MCF 10A (cell line): ENCODE results near the gene CYBC1. TPM values are rescaled to one million over a fixed set of nuclear protein-coding genes. Genes with fewer than 3 reads are reported as not detected.
A peak's percentile ranks its signal among the peaks of the same experiment; 100 is the strongest.

Experiments used
- BruUV-seq: library from RNA; stranded (reverse); fragments of 400-500 nt; replicated peaks from 2 replicates; lab custom pipeline; 2021; lab: Mats Ljungman, UMichigan
- CTCF ChIA-PET: fragments of 300-600 bp; sonication (Branson Sonifier 250); formaldehyde crosslinking; extraction: SDS; loops from one replicate; lab custom pipeline; 2021; ENCODE audit warnings: antibody characterized with exemption, inconsistent platforms; lab: Yijun Ruan, JAX
- POLR2A ChIA-PET: fragments of 300-600, 350-650 bp; sonication (Branson Sonifier 250); formaldehyde crosslinking; extraction: SDS; loops from one replicate; lab custom pipeline; 2020; ENCODE audit warnings: antibody characterized with exemption, inconsistent platforms; lab: Yijun Ruan, JAX
- DNase-seq: peaks from one replicate; pipeline ENCODE4 v3.0.0-alpha.2; 2018; ENCODE audit not compliant: unreplicated experiment
- H3K27ac Mint-ChIP-seq: one replicate; pipeline ENCODE4 v1.8.0; 2022; ENCODE audit warnings: mild to moderate bottlenecking, low read depth, mixed read lengths; ENCODE audit not compliant: unreplicated experiment
- H3K27me3 Mint-ChIP-seq: one replicate; pipeline ENCODE4 v1.8.0; 2022; ENCODE audit warnings: mixed read lengths; ENCODE audit not compliant: insufficient read depth, unreplicated experiment
- H3K36me3 Mint-ChIP-seq: one replicate; pipeline ENCODE4 v1.8.0; 2022; ENCODE audit warnings: mild to moderate bottlenecking, moderate library complexity, mixed read lengths; ENCODE audit not compliant: insufficient read depth, unreplicated experiment
- H3K4me1 Mint-ChIP-seq: one replicate; pipeline ENCODE4 v1.8.0; 2022; ENCODE audit warnings: mixed read lengths; ENCODE audit not compliant: insufficient read depth, unreplicated experiment
- H3K4me3 Mint-ChIP-seq: one replicate; pipeline ENCODE4 v1.8.0; 2022; ENCODE audit warnings: mild to moderate bottlenecking, moderate library complexity, mixed read lengths; ENCODE audit not compliant: unreplicated experiment
- H3K9me3 Mint-ChIP-seq: one replicate; pipeline ENCODE4 v1.8.0; 2022; ENCODE audit warnings: mixed read lengths; ENCODE audit not compliant: unreplicated experiment
- intact Hi-C: fragments of 100-400 bp; cut with micrococcal nuclease; formaldehyde crosslinking; loops from 2 replicates; pipeline ENCODE4 v1.14.1; 2022
- total RNA-seq: library from RNA; stranded (reverse); gene quantifications from 2 replicates; pipeline ENCODE4 v1.2.3, GENCODE V29; 2022
- TF ChIP-seq, protein P1 (sequence below): fragments of 200-600 bp; IDR thresholded peaks from one replicate; pipeline ENCODE4 v1.8.0; 2022; ENCODE audit warnings: antibody characterized with exemption, mild to moderate bottlenecking; ENCODE audit not compliant: unreplicated experiment

CYBC1 gene
- total RNA-seq, 1 experiment from 2014 or later: 38.0 TPM

DNA sequence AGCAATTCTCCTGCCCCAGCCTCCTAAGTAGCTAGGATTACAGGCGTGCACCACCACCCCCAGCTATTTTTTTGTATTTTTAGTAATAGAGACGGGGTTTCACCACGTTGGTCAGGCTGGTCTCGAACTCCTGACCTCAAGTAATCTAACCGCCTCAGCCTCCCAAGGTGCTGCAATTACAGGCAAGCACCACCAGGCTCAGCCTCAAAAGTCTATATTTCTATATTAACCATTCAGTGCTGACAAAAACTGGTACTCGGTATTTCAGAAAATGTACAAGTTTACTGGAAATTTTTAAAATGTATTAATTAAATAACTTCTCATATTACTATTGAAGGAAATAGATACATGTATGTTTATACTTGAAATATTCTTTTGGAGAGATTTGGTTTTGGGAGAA, 33.8 kb downstream of the CYBC1 start:
- ChIA-PET CTCF (interaction anchor here (1.2 kb wide), 1 partner anchor 134 kb away, joined by 3 read pairs; no protein-coding TSS in a partner anchor), POLR2A (interaction anchor here (0.6 kb wide), 1 partner anchor 20 kb away, joined by 3 read pairs; no protein-coding TSS in a partner anchor)
- TF ChIP-seq, protein P1, sequence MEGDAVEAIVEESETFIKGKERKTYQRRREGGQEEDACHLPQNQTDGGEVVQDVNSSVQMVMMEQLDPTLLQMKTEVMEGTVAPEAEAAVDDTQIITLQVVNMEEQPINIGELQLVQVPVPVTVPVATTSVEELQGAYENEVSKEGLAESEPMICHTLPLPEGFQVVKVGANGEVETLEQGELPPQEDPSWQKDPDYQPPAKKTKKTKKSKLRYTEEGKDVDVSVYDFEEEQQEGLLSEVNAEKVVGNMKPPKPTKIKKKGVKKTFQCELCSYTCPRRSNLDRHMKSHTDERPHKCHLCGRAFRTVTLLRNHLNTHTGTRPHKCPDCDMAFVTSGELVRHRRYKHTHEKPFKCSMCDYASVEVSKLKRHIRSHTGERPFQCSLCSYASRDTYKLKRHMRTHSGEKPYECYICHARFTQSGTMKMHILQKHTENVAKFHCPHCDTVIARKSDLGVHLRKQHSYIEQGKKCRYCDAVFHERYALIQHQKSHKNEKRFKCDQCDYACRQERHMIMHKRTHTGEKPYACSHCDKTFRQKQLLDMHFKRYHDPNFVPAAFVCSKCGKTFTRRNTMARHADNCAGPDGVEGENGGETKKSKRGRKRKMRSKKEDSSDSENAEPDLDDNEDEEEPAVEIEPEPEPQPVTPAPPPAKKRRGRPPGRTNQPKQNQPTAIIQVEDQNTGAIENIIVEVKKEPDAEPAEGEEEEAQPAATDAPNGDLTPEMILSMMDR: peak; percentile 20
- no TSS peak for BruUV-seq
- no peak for DNase-seq
- H3K36me3 Mint-ChIP-seq: peaks cover 12% of the 10 kb centered on the region
- intact Hi-C loops: loop anchor here (10.0 kb wide), 2 partner anchors 108 to 138 kb away; no protein-coding TSS in a partner anchor
- no peaks in the 10 kb centered on the region for H3K4me1 Mint-ChIP-seq
- no peaks in the 10 kb centered on the region for H3K27me3 Mint-ChIP-seq
- H3K9me3 Mint-ChIP-seq: no peaks in the 10 kb centered on the region
- H3K27ac Mint-ChIP-seq: no peak overlapping the region
- no peak overlapping the region for H3K4me3 Mint-ChIP-seq

DNA sequence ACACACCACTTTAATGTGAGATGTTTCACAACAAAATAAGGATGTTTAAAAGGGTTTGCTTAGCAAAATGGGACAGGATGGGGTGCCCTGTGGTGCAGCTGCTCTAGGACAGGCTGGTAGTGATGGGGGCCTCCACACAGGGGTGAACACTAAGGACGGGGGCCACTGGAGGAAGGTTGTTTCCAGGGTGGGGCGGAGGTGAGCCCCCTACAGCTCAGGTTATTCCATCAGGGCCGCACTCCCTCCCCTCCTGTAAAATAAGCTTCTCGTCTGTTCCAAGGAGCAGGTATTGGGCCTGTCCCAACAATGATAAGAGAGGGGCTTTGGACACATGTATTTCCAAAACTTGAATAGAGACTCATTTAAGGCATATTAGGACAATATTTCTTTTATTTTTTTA, 34.3 kb downstream of the CYBC1 start:
- intact Hi-C loops: loop anchor here (10.0 kb wide), 2 partner anchors 109 to 139 kb away; no protein-coding TSS in a partner anchor

DNA sequence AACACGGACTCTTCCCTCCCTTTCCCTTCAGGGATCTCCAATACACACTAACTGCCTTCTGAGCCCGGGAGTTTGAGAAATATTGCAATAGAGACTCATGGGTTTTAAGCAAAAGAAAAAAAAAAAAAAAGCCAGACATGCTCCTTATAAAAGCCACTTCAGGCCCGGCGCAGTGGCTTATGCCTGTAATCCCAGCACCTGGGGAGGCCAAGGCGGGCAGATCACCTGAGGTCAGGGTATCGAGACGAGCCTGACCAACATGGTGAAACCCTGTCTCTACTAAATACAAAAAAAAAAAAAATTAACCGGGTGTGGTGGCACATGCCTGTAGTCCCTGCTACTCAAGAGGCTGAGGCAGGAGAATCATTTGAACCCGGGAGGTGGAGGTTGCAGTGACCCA, 34.8 kb downstream of the CYBC1 start:
- Mint-ChIP-seq H3K36me3 (peaks cover 11% of the 10 kb centered on the region), H3K9me3 (no peaks in the 10 kb centered on the region), H3K4me3 (no peak overlapping the region), H3K27me3 (no peaks in the 10 kb centered on the region), H3K27ac (no peak overlapping the region), H3K4me1 (no peaks in the 10 kb centered on the region)
- TF ChIP-seq, protein P1: no peak
- BruUV-seq: no TSS peak
- intact Hi-C loops: loop anchor here (2.0 to 10.0 kb wide), 3 partner anchors 63 to 139 kb away; no protein-coding TSS in a partner anchor
- ChIA-PET CTCF (interaction anchor here (0.6 to 1.2 kb wide), 3 partner anchors 63 to 326 kb away, joined by 3 to 4 read pairs (median 4); no protein-coding TSS in a partner anchor), POLR2A (no interaction called here)
- no peak for DNase-seq

More for the DNA sequence above, 34.3 kb downstream of the CYBC1 start:
- H3K27me3 Mint-ChIP-seq: no peaks in the 10 kb centered on the region
- POLR2A ChIA-PET: no interaction called here
- no peak for DNase-seq
- TF ChIP-seq, protein P1: no peak
- CTCF ChIA-PET: interaction anchor here (0.6 to 1.2 kb wide), 3 partner anchors 64 to 326 kb away, joined by 3 to 4 read pairs (median 4); no protein-coding TSS in a partner anchor
- no peak overlapping the region for H3K4me3 Mint-ChIP-seq
- H3K9me3 Mint-ChIP-seq: no peaks in the 10 kb centered on the region
- BruUV-seq: no TSS peak
- H3K36me3 Mint-ChIP-seq: peaks cover 11% of the 10 kb centered on the region
- no peaks in the 10 kb centered on the region for H3K4me1 Mint-ChIP-seq
- no peak overlapping the region for H3K27ac Mint-ChIP-seq

DNA sequence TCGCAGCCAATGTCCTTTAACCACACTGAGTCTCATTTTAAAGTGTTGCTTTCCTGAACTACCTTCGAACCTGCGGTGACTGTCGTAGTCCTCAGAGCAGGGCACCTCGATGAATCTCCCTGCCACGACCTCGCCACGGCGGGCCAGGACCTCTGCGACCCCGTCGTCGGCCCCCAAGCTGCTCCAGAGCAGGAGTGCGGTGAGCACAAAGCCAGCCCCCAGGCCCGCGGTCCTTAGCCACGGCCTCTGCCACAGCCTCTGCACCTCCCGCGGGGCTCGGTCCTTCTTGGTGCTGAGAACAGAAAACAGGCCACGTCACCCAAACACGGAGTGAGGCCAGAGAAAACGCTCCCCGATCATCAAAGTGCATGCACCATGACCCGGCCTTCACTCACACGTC, 35.2 kb downstream of the CYBC1 start:
- no peaks in the 10 kb centered on the region for H3K27me3 Mint-ChIP-seq
- H3K27ac Mint-ChIP-seq: no peak overlapping the region
- H3K4me1 Mint-ChIP-seq: no peaks in the 10 kb centered on the region
- DNase-seq: no peak
- CTCF ChIA-PET: interaction anchor here (0.6 to 1.0 kb wide), 2 partner anchors 13 to 70 kb away, joined by 3 to 4 read pairs; no protein-coding TSS in a partner anchor
- intact Hi-C loops: loop anchor here (2.0 to 10.0 kb wide), 3 partner anchors 63 to 139 kb away; no protein-coding TSS in a partner anchor
- POLR2A ChIA-PET: no interaction called here
- H3K9me3 Mint-ChIP-seq: no peaks in the 10 kb centered on the region
- TF ChIP-seq, protein P1: no peak
- no peak overlapping the region for H3K4me3 Mint-ChIP-seq
- BruUV-seq: no TSS peak
- peaks cover 11% of the 10 kb centered on the region for H3K36me3 Mint-ChIP-seq
